Stimulated activated CD4-positive, alpha-beta T cell treated with anti-CD3 and anti-CD28 coated beads, TNF-alpha, amount 100 ng/mL, for 1 hour (primary cell): Measurements from ENCODE around the gene SLC36A3.
"Not testable (repeated sequence)": the region's sequence is repeated elsewhere in the genome, so short reads cannot be mapped to it uniquely, and the experiment has no call there.

ENCODE experiments used
- DNase-seq, 3 donors: peaks; one replicate each; pipeline ENCODE4 v3.0.0-alpha.2; 2020; ENCODE audit warnings: low read depth in 3 of 3, low spot score in 1 of 3

Gene SLC36A3

DNA sequence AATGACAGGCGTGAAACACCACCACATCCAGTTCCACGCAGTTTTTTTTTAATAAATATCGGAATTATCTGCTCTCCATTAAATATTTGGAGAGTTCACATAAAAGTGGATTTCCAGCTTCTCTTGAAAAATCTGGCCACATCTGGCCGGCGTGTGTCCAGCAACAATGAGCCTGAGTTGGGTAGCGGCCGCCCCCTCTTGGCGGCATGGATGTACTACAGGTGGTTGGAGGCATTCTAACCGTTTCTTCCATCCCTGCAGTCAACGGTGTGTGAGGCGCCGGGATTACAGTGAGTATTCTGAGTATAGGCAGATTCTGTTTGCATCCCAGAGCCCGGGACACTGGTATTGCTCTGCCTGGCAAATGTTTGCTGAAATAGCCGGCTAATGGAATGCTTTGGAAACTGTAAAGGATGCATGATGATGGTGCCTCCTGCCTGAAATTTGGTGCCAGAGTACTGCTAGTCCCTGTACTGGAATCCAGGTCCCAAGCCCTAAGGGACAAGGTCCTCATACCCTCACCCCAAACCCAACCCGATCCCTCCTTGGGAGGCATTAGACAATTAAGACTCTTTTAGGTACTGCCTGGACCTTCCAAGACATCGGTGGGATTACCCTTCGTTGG, 64.2 kb downstream of the SLC36A3 start:
- peak in 1 of 3 donors; percentile 48 for DNase-seq

- DNase-seq, result no peak
These were observed 65.2 kb downstream of the SLC36A3 start for GRCh38 chr5:151238303-151238741.

DNA sequence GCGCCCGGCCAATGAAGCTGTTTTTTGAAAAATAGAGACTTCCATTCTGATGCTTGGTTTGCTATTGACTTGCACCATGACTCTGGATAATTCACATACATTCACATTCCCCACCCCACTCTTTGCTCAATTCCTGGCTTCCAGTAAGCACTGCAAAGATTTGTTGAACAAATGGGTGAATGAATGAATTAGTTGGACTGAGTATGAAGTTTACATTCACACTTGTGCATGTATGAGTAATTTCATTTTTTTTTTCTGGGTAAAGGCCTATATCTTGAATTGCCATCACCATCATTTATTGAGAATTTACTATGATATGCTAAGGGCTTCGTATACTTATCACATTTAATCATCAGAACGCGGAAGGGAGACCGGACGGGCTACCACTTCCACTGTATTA, 65.9 kb downstream of the SLC36A3 start:
- no peak for DNase-seq

- DNase-seq, result no peak
These were observed 66.7 kb downstream of the SLC36A3 start for GRCh38 chr5:151236888-151237287.

GRCh38 chr5:151235239-151235571, 68.4 kb downstream of the SLC36A3 start:
- not testable (repeated sequence) for DNase-seq

DNA sequence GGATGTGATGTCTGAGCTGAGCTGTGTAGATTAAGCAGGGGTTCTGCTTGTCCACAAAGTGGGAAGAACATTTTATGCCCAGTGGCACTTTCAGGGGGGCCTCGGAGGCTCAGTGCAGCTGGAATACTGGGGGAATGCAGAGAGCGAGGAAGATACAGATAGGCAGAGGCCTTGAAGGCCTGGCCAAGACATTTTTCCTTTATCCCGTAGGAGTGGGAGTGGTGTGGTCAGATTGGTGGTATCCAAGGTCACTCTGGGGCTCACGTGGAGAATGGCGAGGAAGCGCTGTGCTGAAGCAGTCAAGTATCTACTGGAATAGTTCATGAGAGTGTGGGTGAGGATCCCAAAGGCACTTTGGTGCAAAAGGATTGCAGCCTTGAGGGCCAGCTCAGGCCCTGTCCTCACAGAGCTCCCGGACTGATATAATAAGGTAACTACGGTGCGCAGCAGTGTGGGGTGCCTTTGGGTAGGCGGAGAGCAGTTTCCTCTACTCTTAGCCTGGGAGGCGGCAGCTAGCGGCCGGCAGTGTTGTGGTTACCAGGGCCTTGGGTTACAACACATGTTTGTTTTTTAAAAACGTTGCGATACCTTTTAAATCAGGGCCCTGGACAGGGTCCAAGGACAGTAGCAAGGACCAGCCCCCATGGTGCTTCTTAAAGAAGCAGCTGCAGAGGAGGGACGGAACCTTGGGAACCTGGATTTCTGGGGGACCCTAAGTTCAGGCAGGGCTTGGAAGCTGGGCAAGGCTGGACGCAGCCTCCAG, 68.9 kb downstream of the SLC36A3 start:
- DNase-seq, result no peak

DNA sequence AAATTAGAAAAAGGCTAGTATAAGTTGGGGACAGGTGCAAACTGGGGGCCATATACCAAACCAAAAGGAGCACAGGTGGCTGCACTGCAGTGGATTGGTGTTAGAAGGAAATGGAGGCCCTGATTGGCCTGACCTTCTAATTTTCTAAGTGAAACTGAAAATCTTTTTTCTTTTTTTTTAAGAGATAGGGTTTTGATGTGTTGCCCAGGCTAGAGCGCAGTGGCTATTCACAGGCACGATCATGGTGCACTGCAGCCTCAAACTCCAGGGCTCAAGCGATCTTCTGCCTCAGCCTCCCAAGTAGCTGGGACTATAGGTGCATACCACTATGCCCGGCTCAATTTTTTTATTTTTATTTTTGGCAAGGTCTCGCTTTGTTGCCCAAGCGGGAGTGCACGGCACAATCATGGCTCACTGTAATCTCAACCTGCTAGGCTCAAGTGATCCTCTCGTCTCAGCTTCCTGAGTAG, 69.9 kb downstream of the SLC36A3 start:
- DNase-seq, result no peak

DNA sequence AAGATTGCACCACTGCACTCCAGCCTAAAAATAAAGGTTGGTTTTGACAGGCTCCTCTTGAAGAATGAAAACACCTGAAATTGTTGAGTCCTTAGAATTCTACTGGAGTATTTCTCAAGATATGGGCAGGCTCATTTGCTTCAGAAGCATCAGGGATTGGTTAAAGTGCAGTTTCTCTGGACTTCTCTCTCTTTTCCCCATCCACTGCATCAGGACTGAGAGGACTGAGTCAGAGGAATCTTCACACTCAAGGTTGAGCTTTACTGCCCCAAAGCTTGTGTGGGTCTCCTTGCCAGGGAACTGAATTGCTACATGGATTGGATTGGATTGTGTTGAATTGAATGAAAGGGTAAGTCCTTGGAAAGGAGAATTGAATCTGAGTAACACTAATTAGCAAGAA, 72.2 kb downstream of the SLC36A3 start:
- no peak for DNase-seq

- no peak for DNase-seq
These were observed 73.4 kb downstream of the SLC36A3 start for GRCh38 chr5:151230048-151230680.

- no peak for DNase-seq
These were observed 74.6 kb downstream of the SLC36A3 start for GRCh38 chr5:151228986-151229385.

DNA sequence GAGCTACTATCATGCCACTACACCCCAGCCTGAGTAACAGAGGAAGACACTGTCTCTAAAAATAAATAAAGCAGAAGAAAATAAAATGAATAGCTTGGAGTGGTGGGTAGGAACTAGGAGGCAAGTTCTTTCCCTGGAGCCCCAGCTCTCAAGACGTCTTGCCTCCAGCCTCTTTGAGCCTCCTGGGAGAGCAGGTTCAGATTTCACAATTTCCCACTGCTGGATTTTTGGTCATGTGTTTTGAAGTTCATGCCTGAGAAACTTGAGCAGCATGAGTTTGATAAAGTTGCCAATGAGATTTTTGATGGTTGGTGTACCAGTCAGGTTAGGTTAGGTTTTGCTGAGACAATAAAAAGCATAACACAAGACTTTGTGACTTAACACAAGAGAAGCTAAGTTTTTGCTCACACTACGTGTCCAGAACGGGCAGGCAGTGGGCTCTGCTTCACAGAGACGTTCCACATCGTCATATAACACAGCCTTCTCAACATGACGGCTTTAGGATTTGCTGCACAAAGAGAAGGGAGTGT, 75.6 kb downstream of the SLC36A3 start:
- DNase-seq, result no peak
